Mucosa of descending colon (tissue), 3 donors: ENCODE measurements around the gene RCHY1. TPM values are rescaled to one million over a fixed set of nuclear protein-coding genes. Genes with fewer than 3 reads are reported as not detected.
"Not testable (repeated sequence)": the region's sequence is repeated elsewhere in the genome, so short reads cannot be mapped to it uniquely, and the experiment has no call there.

Experiments used
- ATAC-seq: fragments of 200-7000 bp; cut with Tn5 transposase; one replicate; pipeline ENCODE4 v1.9.1; 2020; ENCODE audit warnings: mild to moderate bottlenecking, moderate library complexity
- DNase-seq, 3 donors: peaks; one replicate each; pipeline ENCODE4 v3.0.0-alpha.2; 2020
- H3K36me3 ChIP-seq: fragments of 200-600 bp; one replicate; pipeline ENCODE4 v1.8.0; 2021; ENCODE audit warnings: low read depth, mild to moderate bottlenecking
- H3K4me1 ChIP-seq: fragments of 200-600 bp; one replicate; pipeline ENCODE4 v1.8.0; 2021; ENCODE audit warnings: low read depth, mild to moderate bottlenecking
- H3K4me3 ChIP-seq: fragments of 200-600 bp; one replicate; pipeline ENCODE4 v1.8.0; 2021; ENCODE audit warnings: mild to moderate bottlenecking
- H3K9me3 ChIP-seq: fragments of 200-600 bp; one replicate; pipeline ENCODE4 v1.8.0; 2021; ENCODE audit warnings: mild to moderate bottlenecking
- intact Hi-C, 2 donors: fragments of 100-400 bp; cut with DNase I in 1 of 2; cut with micrococcal nuclease in 1 of 2; formaldehyde crosslinking; loops; one replicate each; pipeline versions ENCODE4 v1.11.0 to v1.11.1; 2022; cut with DNase I, micrococcal nuclease
- total RNA-seq, 3 donors: library from RNA; stranded (reverse); fragmentation: NEBNext Ultra II Directional in 2 of 3; extraction: Animal tissue kit (Norgen Biotek cat#: 25700) in 2 of 3; gene quantifications; one replicate each; pipeline versions ENCODE4 v1.2.1 to v1.2.4, GENCODE V29; 2021 to 2023
- TF ChIP-seq, protein P1 (sequence below): fragments of 200-600 bp; IDR thresholded peaks from one replicate; pipeline ENCODE4 v1.8.0; 2022; ENCODE audit warnings: antibody characterized with exemption, mild to moderate bottlenecking
- donor health status: DM: no; HTN: no; CAD: no; lungs with moderate emphysema.
- donor health status: DM: no; HTN: no; CAD: no.
- donor health status: DM: no; HTN: yes; CAD: no.

The RCHY1 gene
- total RNA-seq, 3 donors from 2014 or later, result 30.5 to 42.2 (median 33.4) TPM

GRCh38 chr4:75516144-75516543 is 1.9 kb upstream of the RCHY1 start:
- H3K4me1 ChIP-seq, result peaks cover 14% of the 10 kb centered on the region
- intact Hi-C loops, result no loop called here
- TF ChIP-seq, protein P1, sequence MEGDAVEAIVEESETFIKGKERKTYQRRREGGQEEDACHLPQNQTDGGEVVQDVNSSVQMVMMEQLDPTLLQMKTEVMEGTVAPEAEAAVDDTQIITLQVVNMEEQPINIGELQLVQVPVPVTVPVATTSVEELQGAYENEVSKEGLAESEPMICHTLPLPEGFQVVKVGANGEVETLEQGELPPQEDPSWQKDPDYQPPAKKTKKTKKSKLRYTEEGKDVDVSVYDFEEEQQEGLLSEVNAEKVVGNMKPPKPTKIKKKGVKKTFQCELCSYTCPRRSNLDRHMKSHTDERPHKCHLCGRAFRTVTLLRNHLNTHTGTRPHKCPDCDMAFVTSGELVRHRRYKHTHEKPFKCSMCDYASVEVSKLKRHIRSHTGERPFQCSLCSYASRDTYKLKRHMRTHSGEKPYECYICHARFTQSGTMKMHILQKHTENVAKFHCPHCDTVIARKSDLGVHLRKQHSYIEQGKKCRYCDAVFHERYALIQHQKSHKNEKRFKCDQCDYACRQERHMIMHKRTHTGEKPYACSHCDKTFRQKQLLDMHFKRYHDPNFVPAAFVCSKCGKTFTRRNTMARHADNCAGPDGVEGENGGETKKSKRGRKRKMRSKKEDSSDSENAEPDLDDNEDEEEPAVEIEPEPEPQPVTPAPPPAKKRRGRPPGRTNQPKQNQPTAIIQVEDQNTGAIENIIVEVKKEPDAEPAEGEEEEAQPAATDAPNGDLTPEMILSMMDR, result no peak
- H3K4me3 ChIP-seq, result no peak overlapping the region
- ATAC-seq (no peak), DNase-seq (no peak)
- no peaks in the 10 kb centered on the region for H3K9me3 ChIP-seq
- H3K36me3 ChIP-seq, result no peaks in the 10 kb centered on the region

- Histone ChIP-seq H3K4me3 (peak overlapping the region; percentile 64), H3K36me3 (no peaks in the 10 kb centered on the region), H3K9me3 (no peaks in the 10 kb centered on the region), H3K4me1 (peaks cover 24% of the 10 kb centered on the region)
- intact Hi-C loops, result no loop called here
- TF ChIP-seq, protein P1, result no peak
- DNase-seq (peak in 1 of 3 donors; percentile 17), ATAC-seq (peak; percentile 4)
Measured at GRCh38 chr4:75514949-75515612, 878 bp upstream of the RCHY1 start.

DNA sequence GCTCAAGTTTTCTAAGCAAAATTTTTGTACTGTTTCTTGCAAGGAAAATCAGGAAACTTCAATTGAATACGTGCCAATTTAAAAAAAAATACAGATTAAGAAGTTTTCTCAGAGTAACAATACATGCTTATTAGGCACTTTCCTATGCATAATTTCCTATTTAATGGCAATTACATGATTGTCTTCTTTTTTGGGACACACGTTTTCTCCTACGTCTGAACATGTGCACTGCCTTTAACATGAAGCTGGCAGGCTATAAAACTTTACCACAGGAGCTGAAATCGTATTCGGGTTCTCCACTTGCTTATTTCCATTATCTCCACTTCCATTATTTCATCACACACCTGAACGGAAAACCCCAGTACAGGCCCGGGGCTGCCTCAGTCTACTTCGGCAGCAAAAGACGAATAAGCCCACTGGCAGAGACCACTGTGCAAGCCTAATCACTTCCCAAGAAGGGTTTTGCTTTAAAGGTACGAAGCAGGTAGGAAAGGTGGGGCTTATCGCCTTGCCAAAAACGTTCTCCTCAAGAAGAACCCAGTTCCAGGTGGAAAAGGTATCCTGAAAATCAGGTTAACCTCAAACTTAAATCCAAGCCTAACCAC is 575 bp downstream of the RCHY1 start:
- no peak for ATAC-seq
- intact Hi-C loops, result no loop called here

DNA sequence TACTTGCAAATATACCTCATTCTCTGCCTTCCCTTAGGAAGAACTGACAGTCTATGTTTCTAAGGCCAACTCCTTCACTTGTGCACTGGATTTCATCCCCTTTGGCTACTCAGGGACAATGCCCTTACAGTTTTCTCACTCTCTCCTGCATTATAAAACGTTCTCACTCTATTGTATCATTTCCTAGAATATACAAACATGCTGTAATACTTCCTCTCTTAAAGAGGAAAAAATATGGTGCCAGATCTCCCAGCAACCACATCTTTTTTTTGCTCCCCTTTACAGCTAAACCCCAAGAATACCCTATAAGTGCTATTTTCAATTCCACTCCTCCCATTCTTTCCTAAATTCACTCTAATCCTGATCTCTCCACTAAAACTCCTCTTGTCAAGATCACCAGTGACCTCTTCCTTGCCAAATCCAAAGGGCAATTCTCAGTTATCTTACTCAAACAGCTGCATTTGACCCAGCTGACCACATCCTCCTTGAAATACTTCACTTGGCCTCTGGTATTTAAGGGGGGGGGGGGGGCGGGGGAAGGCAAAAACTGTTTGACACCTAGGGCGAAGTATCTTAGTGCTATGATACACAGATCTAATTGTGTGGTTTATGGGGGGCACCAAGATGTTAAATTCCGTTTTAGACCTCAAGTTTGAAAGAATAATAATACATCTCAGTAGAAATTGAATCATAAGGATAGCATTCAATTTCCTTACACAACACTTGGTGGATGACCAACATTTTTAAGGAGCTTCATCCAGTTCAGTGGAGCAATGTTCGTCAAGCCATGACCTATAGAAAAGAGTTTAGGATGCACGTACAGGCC is 1.6 kb downstream of the RCHY1 start:
- Histone ChIP-seq H3K4me3 (no peak overlapping the region), H3K36me3 (no peaks in the 10 kb centered on the region), H3K4me1 (peaks cover 25% of the 10 kb centered on the region), H3K9me3 (no peaks in the 10 kb centered on the region)
- intact Hi-C loops, result no loop called here
- DNase-seq, result peak in 1 of 3 donors; percentile 9
- TF ChIP-seq, protein P1, result no peak
- no peak for ATAC-seq

More for the DNA sequence above, 575 bp downstream of the RCHY1 start:
- Histone ChIP-seq H3K4me1 (peaks cover 25% of the 10 kb centered on the region), H3K9me3 (no peaks in the 10 kb centered on the region), H3K36me3 (no peaks in the 10 kb centered on the region), H3K4me3 (peak overlapping the region; percentile 64)
- no peak for DNase-seq
- TF ChIP-seq, protein P1, result no peak

DNA sequence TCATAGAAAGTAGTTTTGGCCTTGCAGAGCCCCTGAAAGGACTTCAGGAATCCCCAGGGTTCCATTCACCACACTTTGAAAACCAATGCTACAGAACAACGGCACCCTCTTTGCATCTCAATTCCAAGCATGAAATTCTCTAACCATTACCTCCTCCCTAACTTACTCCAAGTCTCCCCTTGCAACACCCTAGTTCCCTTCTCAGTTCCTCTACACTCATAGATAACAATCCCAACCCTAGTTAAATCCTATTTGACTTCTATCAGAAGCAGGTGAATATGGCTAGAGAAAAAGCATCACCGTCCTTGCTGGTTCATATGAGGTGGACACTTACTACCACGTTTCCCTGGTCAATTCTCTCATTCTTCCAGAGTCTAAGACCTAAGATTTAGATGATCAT is 2.4 kb downstream of the RCHY1 start:
- no peaks in the 10 kb centered on the region for H3K36me3 ChIP-seq
- TF ChIP-seq, protein P1, result no peak
- no peak overlapping the region for H3K4me3 ChIP-seq
- intact Hi-C loops, result no loop called here
- peaks cover 25% of the 10 kb centered on the region for H3K4me1 ChIP-seq
- no peak for ATAC-seq
- no peak for DNase-seq
- H3K9me3 ChIP-seq, result no peaks in the 10 kb centered on the region

DNA sequence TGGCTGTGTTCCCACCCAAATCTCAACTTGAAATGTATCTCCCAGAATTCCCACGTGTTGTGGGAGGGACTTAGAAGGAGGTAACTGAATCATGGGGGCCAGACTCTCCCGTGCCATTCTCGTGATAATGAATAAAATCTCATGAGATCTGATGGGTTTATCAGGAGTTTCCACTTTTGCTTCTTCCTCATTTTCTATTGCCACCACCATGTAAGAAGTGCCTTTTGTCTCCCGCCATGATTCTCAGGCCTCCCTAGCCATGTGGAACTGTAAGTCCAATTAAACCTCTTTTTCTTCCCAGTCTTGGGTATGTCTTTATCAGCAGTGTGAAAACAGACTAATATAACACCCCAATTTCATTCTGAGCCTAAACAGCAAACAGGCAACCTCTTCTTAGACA is 4.6 kb downstream of the RCHY1 start:
- H3K9me3 ChIP-seq, H3K36me3 ChIP-seq, intact Hi-C loops, H3K4me3 ChIP-seq, ATAC-seq, DNase-seq: not testable (repeated sequence)
- peaks cover 25% of the 10 kb centered on the region for H3K4me1 ChIP-seq
